HG03521 (cell line): Measurements from ENCODE around the gene CDH24.

ENCODE experiments used
- ATAC-seq: cut with Tn5 transposase; IDR thresholded peaks from one replicate; pipeline ENCODE4 v1.9.1; 2021; ENCODE audit warnings: mild to moderate bottlenecking, moderate library complexity; ENCODE audit not compliant: unreplicated experiment

Gene CDH24

DNA sequence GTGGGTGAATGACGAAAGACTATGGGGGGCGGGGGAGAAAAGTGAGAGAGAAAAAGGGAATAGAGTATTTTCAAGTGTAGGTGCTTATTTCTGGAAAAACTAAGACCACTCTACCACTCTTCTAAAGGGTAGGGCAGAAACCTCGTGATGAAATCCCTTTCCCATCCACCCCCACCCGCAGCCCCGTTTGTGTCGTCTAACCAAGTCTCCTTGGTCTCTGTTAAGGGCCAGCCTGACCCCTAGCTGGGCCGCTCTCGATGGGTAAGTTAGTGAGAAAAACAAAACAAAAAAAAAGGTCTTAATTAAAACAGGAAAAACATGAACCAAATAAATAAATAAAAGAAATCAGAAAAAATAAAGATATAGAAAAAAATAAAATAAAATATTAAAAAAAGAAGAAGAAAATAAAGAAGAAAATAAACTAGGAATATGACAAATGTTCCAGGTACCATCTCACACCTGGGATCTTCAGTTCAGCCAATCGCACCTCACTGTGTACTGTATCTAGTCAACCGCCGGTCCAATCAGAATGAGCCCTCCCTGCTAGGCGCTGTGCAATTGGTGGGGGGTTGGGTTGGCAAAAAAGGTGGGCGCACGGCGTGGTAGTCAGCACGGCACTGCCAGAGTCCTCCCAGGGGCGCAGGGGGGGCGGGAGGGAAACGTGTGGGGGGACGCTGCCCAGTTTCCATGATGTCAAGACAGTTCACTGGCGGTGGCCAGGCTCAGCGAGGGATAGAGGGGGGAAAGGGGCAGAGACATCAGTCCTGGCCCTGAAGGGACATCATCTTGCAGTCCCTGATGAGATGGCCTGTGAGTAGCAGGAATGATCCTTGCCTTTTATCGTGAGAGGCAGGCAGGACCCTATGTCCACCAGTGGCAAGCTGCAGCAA lies 9.8 kb upstream of the CDH24 start:
- no peak for ATAC-seq

DNA sequence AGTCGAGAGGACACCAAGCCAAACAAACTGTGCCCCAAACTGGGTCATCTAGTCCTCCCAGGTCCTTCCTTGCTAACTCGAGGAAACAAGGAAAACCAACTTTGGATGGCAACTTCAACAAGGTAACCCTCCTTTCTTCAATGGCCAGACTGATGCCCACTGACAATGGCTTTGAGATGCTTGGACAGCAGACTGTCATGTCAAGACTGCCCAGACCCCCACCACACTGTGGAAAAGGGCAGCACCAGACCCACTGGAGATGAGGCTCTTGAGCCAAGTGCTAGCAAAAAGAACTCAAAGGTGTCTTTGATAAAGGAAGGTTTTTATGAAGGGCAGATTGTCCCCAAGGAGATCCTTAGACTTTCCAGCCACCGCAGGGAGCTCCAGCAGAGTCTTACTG lies 9.0 kb upstream of the CDH24 start:
- no peak for ATAC-seq

DNA sequence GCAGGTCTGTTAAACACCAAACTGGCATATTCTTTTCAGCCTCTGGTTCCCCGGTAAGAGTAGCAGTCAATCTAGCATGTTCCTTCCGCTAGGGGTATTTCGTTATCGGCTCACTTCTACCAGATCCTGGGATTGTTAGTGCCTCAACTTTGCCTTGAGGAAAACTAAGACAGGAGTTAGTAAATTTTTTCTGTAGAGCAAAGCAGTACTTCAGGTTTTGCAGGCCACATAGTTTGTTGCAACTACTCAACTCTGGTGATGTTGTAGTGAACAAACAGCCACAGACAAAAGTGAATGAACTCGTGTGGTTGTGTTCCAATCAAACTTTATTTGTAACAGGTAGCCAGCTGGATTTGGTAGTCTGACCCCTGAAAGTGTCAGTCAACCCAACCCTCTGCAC lies 6.3 kb upstream of the CDH24 start:
- ATAC-seq = no peak

DNA sequence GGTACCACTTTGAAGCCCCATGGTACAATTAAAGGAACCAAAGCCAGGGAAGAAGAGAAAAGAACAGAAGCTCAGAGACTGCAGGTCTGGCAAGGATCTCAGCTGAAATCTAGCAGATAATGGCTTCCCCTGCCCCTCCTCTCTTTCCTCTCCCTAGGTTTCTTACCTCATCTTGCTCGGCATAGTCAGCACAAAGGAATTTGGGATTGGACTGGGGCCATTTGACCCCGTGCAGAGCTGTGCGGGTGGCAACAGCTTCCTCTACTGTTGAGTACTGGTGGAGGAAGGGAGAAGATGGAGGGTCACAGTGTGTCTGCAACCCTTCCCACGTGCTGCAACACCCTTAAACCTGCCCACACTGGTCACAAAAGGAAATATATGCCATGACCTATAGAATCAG lies 4.7 kb upstream of the CDH24 start:
- no peak for ATAC-seq

DNA sequence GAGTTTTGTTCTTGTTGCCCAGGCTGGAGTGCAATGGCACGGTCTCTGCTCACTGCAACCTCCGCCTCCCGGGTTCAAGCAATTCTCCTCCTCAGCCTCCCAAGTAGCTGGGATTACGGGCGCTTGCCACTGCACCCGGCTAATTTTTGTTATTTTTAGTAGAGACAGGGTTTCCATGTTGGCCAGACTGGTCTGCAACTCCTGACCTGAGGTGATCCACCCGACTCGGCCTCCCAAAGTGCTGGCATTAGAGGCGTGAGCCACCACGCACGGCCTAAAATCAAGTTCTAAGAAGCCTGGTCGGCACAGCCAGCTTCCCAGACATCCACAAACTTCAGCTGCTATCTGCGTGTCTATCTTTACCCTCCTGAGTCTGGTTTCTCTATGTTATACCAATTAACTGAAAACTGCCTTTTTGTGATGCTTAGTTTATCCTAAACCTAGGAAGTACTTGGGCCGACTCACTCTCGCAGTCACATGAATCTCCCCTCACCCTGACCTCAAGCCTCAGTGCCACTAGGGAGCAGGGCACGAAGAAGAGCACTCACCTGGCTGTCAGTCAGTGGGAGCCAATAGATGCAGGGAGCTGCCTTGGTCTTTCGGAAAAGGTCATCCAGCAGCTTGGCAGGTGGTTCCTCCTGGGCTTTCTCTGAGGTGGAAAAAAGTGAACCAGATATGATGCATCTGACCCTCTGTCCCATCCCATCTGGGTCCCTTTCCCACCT lies 3.4 kb upstream of the CDH24 start:
- no peak for ATAC-seq

DNA sequence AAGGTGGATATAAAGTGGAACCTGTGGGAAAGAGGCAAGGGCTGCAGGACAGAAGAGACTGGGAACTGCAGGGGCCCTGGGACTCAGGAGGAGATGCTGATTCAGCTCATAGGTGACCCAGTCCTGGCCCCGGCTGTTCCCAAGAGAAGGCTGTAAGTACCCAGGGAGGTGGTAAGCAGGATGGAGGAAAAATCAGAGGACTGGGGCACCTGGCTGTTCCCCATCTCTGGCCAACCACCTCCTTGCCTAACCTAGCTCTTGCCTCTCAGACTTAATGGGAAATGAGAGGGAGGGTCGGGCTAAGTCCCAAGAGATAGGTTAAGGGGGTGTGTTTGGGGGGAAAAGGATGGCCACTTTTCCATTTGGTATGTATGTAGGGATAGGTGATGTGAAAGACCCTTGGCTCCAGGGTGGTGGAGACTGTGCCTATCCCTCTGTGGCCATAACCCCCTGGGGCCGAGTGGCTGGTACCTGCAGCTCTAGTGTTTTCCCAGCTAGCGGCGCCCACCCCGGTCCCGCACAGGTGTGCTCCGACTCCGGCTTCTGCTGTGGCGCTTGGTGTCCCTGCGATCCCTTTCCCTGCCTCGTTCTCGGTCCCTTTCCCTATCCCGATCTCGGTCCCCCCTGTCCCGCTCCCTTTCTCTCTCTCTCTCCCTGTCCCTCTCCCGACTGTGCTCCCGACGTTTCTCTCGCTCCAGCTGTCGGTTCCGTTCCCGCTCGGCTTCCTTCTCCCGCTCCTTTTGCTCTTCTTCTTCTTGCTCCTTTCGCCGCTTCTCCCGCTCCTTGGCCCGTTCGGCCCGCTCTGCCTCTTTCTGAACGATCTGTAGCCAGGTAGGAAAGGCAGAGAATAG lies 1.6 kb upstream of the CDH24 start:
- ATAC-seq = no peak

DNA sequence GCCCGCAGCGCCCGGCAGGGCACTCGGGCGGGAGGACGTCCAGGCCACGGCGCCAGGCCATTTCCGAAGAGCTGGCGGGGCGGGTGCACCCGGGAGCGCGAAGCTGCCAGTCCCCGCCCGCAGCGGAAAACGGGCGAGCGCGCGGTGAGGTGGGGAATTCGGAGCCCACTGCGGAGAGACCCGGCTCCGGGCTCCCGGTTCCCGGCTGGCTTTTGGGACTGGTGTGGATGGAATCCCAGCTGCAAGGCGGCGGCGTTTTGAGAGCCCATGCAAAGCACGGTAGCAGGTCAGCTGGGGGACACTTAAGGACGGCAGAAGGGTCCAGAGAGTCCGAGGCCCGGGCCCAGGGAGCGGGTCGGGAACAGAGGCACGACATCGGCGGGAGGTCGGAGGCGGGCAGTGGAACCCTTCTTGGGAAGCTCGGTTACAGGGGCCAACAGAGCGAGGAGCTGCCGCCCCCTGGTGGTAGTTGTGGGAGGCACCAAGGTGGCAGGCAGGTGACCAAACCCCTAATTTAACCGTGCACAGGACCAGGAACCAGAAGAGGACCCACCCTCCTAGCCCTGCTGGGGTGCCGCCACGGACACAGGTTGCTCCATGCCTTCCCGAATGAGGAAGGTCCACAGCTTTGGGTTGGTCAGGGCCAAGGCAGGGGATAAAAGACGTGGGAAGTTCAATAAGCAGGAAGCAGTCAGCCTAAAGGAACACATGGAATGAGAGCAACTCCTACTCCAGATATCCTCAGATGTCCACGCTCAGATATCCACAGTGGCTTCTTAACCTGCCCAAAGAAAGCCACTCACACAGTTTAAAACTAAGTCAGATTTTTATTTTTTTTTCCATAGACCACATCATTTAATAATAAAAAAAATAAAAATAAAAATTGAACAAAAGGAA lies 685 bp upstream of the CDH24 start:
- peak; percentile 50 for ATAC-seq

DNA sequence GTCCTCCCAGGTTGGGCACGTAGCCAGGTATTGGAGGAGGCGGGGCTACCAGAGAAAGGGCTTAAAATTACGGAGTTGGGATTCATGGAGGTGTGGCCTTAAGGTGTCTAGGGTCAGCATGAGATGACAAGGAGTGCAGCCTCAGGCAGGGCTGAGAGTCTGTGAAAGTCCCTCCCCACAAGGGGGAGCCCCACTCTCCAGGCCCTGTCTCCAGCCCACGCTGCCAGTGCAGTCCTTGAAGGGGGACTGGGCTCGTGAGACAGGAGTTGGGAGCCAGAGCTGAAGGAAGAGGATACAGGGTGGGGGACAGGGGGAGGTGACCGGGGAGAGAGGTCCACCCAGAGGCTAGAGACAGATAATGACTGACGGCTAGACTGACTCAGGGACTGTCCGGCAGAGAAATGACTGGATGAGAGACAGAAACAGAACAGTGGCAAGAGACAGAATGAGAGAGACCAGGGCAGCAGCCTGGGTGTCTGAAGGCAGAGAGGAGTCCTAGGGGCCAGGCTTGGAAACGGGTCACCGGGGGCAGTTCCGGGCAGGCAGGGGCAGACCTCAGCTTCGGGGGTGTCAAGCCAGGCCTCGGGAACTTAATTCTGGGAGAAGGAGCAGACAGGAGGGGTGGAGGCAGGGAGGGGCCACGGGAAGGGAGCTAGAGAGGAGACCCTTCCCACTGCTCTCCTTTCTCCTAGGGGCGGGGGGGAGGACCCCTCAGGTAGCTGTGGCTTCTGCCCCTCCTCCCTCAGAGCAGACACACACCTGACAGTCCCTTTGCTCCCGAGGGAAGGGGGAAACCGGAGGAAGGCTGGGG lies 970 bp downstream of the CDH24 start:
- ATAC-seq = no peak

DNA sequence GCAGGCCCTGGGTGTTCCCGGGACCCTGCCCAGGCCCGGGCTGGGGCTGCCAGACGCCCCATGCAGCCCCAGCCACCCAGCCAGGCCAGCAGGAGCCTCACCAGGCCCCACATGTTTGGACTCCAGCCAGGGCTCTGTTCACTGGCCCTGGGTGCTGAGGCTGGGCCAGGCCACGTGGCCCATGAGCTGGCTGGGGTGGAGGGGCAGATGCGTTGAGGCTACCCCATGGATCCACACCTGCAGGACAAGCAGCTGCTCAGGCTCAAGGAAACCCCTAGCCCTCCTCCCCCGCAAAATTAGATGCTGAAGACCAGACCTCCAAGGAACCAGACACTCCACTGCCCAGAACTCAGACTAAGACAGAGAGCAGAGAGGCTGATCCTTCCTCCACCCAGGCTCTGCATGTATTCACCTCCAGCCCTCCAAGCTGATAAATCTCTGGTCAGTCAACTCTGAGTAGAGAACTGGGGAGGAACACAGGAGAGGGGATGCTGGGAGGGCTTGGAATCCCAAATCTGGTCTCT lies 1.6 kb downstream of the CDH24 start:
- no peak for ATAC-seq

DNA sequence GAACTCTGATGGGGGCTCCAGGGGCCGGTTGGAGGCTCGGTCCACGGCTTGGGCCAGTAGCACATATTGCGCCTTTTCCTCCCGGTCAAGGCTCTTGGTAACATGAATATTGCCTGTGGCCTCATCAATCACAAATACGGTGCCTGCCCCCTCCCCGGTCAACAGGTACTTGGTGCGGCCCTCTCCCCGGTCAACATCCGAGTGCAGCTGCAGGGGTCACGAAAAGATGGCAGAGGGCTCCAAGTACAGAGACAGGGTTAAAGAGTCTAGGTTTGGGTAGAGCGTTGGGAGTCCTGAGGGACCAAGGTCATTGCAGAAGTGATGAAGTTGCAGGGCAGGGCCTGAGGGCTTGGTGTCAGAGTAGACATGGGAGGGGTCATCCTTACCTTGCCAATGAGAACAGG lies 2.2 kb downstream of the CDH24 start:
- ATAC-seq = no peak

DNA sequence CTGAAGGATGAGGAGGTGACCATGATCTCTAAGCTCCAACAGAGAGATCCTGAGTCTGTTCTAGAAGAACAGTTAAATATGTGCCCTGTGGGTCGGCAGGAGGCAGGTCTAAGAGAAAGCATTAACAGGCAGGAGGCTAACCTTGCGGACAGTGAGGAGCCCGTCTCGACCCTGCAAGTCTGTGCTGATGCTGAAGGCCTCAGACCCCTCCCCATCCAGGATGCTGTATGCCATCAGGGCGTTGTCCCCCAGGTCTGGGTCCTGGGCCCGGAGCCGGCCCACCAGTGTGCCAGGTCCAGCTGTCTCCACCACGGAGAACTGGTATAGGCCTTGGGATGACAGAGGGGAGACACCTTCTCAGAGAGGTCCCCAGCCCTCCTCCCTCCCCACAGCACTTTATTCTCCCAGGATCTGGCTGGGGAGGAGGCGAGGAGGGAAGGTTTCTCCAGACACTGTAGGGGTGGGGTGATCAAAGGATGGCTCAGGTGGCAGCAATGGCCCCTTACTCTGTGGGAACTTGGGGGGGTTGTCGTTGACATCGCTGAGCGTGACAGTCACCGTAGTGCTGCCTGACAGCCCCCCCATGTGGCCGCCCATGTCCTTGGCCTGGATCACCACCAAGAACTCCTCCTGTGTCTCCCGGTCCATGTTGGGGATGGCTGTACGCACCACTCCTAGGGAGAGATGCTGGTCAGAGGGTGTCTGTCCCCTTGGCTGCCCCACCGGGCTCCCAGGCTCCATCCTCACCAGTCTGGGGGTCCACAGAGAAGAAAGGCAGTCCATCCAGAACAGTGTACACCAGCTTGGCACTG lies 3.1 kb downstream of the CDH24 start:
- ATAC-seq = no peak

DNA sequence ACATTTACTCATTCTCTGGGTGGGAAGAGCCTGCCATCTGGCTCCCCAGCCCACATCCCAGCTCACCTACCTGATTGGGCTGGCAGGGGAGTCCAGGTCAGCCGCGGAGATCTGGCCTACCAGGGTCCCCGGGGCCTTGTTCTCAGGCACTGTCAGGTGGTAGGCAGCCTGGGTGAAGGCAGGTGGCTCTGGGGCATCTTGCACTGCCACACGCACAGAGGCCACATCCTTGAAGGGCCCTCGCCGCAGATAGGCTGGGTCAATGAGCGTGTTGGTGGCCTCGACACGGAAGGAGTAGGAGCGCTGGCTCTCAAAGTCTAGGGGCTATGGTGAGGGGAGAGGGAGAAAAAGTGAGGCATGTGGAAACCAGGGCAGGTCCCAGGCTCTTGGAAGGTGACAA lies 3.9 kb downstream of the CDH24 start:
- no peak for ATAC-seq

DNA sequence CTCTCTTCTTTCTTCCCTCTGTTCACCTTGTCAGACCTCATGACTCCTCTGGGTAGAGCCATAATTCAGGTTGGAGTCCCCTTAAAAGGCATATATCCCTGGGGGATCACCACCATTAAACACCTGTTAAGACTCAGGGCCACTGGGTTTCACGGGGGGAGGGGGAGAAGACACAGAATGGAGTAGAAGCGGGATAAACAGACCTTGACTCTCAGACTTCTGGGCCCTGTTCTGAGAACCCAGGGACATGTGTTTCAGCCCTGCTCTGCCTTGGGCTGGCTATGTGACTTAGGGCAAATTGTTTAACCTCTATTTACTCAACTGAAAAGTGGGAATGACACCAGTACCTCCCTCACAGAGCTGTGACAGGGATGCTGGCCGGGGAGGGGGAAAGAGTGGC lies 4.6 kb downstream of the CDH24 start:
- ATAC-seq = no peak

DNA sequence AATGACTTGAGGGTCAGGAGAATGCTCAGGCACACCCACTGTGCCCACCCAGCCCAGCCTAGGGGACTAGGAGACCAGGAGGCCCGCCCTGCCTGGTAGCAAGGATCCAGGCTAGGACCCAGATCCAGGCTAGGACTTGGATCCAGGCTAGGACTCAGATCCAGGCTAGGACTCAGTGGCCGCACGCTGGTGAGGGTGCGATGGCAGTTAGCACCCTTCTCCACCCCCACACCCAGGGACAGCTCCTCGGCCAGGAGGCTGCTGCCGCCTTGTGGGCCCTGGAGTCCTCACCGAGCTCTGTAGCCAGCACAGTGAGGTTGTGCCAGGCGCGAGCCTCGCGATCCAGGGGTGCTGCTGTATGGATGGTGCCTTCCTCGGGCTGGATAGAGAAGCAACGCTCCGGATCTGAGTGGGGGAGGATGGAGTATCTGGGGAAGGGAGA lies 5.1 kb downstream of the CDH24 start:
- no peak for ATAC-seq

DNA sequence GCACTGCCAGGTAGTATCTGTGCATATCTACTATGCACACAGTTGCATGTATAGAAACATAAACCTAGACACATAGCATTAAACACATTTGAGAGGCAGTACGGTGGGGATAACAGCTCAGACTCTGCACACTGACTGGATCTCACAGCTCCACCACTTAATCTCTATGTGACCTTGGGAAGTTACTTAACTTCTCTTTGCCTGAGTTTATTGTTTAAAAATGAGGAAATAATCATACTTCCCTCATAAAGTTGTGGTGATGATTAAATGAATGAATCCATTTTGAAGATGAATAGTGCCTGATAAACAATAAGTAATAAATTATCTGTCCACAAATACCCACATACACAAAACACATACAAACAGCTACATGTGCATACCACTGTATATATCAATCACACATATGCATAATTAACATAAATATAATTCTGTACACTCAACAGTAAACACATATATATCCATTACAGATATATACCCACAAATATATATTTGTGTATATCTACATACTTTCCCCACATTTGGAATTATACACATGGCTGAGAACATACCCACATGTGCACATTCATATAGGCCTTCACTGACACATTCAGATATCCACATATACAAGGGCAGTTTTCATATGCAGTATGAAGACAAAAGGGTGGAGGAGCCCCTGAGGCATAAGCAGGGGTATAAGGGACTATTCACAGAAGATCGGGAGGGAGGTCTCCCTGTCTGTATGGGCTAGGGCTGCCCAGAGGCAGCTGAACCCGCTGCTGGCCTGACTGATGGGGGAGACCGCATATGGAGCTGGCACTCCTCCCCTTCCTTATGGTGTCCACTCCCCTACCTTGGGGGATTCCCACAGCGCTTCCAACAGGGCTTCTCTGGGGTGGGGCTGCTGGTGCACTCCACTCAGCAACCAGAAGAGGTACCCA lies 5.9 kb downstream of the CDH24 start:
- ATAC-seq = no peak

DNA sequence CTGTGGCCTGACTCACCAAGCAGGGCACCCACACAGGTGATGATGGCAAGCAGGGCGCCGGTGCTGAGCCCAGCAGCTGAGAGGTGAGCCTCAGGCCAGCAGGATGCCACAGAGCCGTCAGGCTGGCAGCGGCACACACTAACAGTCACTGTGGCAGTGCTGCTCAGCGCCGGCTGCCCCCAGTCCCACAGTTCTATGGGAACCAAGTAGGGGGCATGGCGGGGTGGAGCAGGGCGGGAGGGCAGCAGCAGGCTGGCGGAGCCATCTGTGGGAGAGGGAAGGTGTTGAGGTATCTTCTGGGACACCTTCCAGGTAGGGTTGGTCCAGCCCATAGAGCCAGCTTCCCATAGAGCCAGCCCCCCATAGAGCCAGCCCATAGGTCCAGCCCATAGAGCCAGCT lies 8.3 kb downstream of the CDH24 start:
- no peak for ATAC-seq
